ENCODE data around the gene AQP12B. TPM values are rescaled to one million over a fixed set of nuclear protein-coding genes. Genes with fewer than 3 reads are reported as not detected.

Gene AQP12B
- total and polyA plus RNA-seq, 10 of the 15 experiments (the other 5 are each of a cell fraction or from before 2014, with no cell fraction given), result not detected

DNA sequence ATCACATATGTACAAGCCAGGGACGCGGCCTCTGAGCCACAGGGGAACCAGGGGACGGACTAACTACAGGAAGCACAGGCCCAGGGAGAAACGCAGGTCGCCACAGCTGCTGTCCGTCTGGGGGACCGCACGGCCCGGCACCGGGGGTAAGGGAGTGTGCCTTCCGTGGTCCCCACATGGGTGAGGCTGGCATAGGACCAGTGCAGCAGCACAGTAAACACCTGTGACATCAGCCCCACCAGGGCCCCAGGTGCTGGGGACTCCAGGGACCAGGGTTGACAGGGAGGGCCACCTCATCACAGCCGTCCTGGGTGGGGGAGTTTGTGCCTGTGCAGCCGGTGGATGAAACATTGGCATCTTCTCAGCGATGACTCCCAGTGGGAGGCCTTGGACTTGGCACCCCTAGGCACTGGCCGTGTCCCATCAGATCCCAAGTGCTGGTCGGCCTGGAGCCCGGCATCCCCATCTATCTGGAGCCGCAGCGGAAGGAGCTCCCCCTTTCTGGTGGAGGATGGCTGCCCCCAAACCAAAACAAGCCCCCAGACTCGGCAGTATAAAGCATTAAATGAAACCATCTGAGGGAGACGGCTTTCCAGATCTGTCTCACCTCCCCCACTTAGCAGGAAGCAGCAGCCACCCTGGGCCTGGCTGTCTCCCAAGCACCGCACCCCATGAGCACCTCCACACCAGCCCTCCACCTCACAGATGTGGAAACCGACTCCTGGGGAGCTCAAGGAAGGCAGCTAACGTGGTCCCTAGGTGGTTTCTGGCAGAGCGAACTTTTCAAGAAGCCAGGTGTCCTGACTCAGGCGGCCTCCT, 31.5 kb upstream of the AQP12B start:
- ChIA-PET POLR2A (no interaction called here), CTCF (no interaction called here), SMC1A (ENCODE audit: uncharacterized antibody, unreplicated experiment) (no interaction called here), RAD21 (ENCODE audit: unreplicated experiment) (no interaction called here)
- no peak overlapping the region for H3K4me3 ChIP-seq
- no peaks in the 10 kb centered on the region; a peak in 2 of 4 replicates for H3K27me3 ChIP-seq (replicated peaks in 1 of 2; ENCODE audit: control insufficient read depth in 2 of 2, insufficient read depth in 2 of 2, low read length in 1 of 2)
- H2AFZ ChIP-seq (ENCODE audit: control insufficient read depth, low read depth, low read length), result no peak overlapping the region
- intact Hi-C loops (cut with micrococcal nuclease; ENCODE audit: unreplicated experiment), result no loop called here
- H3K4me1 ChIP-seq (ENCODE audit: control insufficient read depth, insufficient read depth, low read length), result no peaks in the 10 kb centered on the region
- 36% methylated on average over 26 of the region's 26 CpGs for WGBS (ENCODE audit: insufficient coverage, insufficient replicate concordance, low lambda C conversion rate, missing lambda C conversion rate)
- ATAC-seq (no peak), FAIRE-seq (no peak), DNase-seq (ENCODE audit: low read depth, low spot score) (no peak)
- H3K4me2 ChIP-seq (ENCODE audit: control insufficient read depth, insufficient read depth), result no peak overlapping the region
- no peak overlapping the region for H3K27ac ChIP-seq (ENCODE audit: control insufficient read depth, insufficient read depth)
- no peak overlapping the region for H3K9ac ChIP-seq (ENCODE audit: control insufficient read depth, insufficient read depth, low read length)
- no peaks in the 10 kb centered on the region for H3K9me3 ChIP-seq (replicated peaks; ENCODE audit: control insufficient read depth, insufficient read depth, low read length)
- H4K20me1 ChIP-seq (ENCODE audit: control insufficient read depth, insufficient read depth), result no peaks in the 10 kb centered on the region
- no peaks in the 10 kb centered on the region for H3K36me3 ChIP-seq (ENCODE audit: control insufficient read depth in 2 of 2, insufficient read depth in 2 of 2, low read length in 1 of 2)
- in situ Hi-C loops (cut with MboI), result no loop called here
- BruUV-seq (replicated peaks), result no TSS peak
- H3K79me2 ChIP-seq (ENCODE audit: control insufficient read depth, insufficient read depth, low read length), result no peaks in the 10 kb centered on the region
- no peak for TF ChIP-seq LARP7 (IDR thresholded peaks at IDR 0.05)
- no peak for TF ChIP-seq BCL11A (IDR thresholded peaks at IDR 0.05; ENCODE audit: low read depth, low read length)
- no peak for TF ChIP-seq POLR2A (IDR thresholded peaks at IDR 0.05; ENCODE audit: low read depth, low read length)
- no peak for TF ChIP-seq NFIC (IDR thresholded peaks at IDR 0.05; ENCODE audit: low read depth, low read length)
- TF ChIP-seq ZBED1 (IDR thresholded peaks at IDR 0.05; ENCODE audit: borderline replicate concordance), result no peak
- no peak for TF ChIP-seq CBX3 (IDR thresholded peaks at IDR 0.05; ENCODE audit: borderline replicate concordance, low read depth)
- TF ChIP-seq KAT2A (conservative IDR thresholded peaks at IDR 0.05; ENCODE audit: control insufficient read depth, low read depth, low read length), result no peak
- TF ChIP-seq, protein P1, sequence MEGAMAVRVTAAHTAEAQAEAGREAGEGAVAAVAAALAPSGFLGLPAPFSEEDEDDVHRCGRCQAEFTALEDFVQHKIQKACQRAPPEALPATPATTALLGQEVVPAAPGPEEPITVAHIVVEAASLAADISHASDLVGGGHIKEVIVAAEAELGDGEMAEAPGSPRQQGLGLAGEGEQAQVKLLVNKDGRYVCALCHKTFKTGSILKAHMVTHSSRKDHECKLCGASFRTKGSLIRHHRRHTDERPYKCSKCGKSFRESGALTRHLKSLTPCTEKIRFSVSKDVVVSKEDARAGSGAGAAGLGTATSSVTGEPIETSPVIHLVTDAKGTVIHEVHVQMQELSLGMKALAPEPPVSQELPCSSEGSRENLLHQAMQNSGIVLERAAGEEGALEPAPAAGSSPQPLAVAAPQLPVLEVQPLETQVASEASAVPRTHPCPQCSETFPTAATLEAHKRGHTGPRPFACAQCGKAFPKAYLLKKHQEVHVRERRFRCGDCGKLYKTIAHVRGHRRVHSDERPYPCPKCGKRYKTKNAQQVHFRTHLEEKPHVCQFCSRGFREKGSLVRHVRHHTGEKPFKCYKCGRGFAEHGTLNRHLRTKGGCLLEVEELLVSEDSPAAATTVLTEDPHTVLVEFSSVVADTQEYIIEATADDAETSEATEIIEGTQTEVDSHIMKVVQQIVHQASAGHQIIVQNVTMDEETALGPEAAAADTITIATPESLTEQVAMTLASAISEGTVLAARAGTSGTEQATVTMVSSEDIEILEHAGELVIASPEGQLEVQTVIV (IDR thresholded peaks at IDR 0.05; ENCODE audit: borderline replicate concordance, partially characterized antibody), result no peak
- TF ChIP-seq EP300 (IDR thresholded peaks at IDR 0.05; ENCODE audit: borderline replicate concordance in 1 of 2, control insufficient read depth in 1 of 2, low read depth in 2 of 2, low read length in 2 of 2), result no peak
- TF ChIP-seq FOXK2 (IDR thresholded peaks at IDR 0.05), result no peak
- TF ChIP-seq, protein P2, sequence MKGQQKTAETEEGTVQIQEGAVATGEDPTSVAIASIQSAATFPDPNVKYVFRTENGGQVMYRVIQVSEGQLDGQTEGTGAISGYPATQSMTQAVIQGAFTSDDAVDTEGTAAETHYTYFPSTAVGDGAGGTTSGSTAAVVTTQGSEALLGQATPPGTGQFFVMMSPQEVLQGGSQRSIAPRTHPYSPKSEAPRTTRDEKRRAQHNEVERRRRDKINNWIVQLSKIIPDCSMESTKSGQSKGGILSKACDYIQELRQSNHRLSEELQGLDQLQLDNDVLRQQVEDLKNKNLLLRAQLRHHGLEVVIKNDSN (IDR thresholded peaks at IDR 0.05; ENCODE audit: borderline replicate concordance, extremely low read length, insufficient read depth, low read depth, low read length), result no peak
- TF ChIP-seq EZH2 (IDR thresholded peaks at IDR 0.05; ENCODE audit: borderline replicate concordance, control insufficient read depth, low read depth, low read length), result no peak
- no peak for TF ChIP-seq EED (IDR thresholded peaks at IDR 0.05; ENCODE audit: low read depth)
- TF ChIP-seq, protein P3, sequence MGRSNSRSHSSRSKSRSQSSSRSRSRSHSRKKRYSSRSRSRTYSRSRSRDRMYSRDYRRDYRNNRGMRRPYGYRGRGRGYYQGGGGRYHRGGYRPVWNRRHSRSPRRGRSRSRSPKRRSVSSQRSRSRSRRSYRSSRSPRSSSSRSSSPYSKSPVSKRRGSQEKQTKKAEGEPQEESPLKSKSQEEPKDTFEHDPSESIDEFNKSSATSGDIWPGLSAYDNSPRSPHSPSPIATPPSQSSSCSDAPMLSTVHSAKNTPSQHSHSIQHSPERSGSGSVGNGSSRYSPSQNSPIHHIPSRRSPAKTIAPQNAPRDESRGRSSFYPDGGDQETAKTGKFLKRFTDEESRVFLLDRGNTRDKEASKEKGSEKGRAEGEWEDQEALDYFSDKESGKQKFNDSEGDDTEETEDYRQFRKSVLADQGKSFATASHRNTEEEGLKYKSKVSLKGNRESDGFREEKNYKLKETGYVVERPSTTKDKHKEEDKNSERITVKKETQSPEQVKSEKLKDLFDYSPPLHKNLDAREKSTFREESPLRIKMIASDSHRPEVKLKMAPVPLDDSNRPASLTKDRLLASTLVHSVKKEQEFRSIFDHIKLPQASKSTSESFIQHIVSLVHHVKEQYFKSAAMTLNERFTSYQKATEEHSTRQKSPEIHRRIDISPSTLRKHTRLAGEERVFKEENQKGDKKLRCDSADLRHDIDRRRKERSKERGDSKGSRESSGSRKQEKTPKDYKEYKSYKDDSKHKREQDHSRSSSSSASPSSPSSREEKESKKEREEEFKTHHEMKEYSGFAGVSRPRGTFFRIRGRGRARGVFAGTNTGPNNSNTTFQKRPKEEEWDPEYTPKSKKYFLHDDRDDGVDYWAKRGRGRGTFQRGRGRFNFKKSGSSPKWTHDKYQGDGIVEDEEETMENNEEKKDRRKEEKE (IDR thresholded peaks at IDR 0.05), result no peak
- TF ChIP-seq TCF7 (IDR thresholded peaks at IDR 0.05; ENCODE audit: borderline replicate concordance), result no peak
